Adrenal gland (tissue), 12 donors: ENCODE results near the gene UBTD2. TPM values are rescaled to one million over a fixed set of nuclear protein-coding genes. Genes with fewer than 3 reads are reported as not detected.
A peak's percentile ranks its signal among the peaks of the same experiment; 100 is the strongest.

Source experiments
- DNase-seq, 7 donors: peaks; one replicate each; pipeline ENCODE4 v3.0.0-alpha.2; 2019 to 2020
- H3K27ac ChIP-seq, 5 donors: fragments of 200-600 bp; sonication (generic) in 4 of 5; 1 replicate in 3 of 5; 2 replicates in 2 of 5; pipeline versions ENCODE4 v1.5.1 to v1.8.0; 2016 to 2020; ENCODE audit warnings: mild to moderate bottlenecking in 1 of 5
- H3K27me3 ChIP-seq: fragments of 200-600 bp; 2 replicates; pipeline ENCODE4 v1.8.0; 2021
- H3K36me3 ChIP-seq, 2 donors: fragments of 200-600 bp; replicated peaks in 1 of 2; 1 replicate in 1 of 2; 2 replicates in 1 of 2; pipeline versions ENCODE4 v1.5.1 to v1.8.0; 2018 to 2022
- H3K4me1 ChIP-seq, 2 donors: fragments of 200-600 bp; replicated peaks in 1 of 2; 1 replicate in 1 of 2; 2 replicates in 1 of 2; pipeline versions ENCODE4 v1.5.1 to v1.8.0; 2018 to 2021
- H3K4me3 ChIP-seq, 4 donors: fragments of 200-600 bp; sonication (generic) in 3 of 4; one replicate each; pipeline ENCODE4 v1.5.1; 2016 to 2018
- H3K9me3 ChIP-seq, 3 donors: fragments of 200-600 bp; sonication (generic) in 1 of 3; replicated peaks in 1 of 3; 1 replicate in 2 of 3; 2 replicates in 1 of 3; pipeline versions ENCODE4 v1.5.1 to v1.8.0; 2016 to 2021
- POLR2A ChIP-seq, 2 donors: fragments of 450-650 bp; IDR thresholded peaks; one replicate each; pipeline ENCODE4 v1.6.1; 2017; ENCODE audit warnings: antibody characterized with exemption in 2 of 2, mild to moderate bottlenecking in 2 of 2, moderate library complexity in 1 of 2
- WGBS, 4 donors: extraction: QIAGEN DNeasy Blood & Tissue Kit in 2 of 4; methylation state at CpG; one replicate each; pipeline versions ENCODE4 v1.1.5 to v1.1.7; 2013 to 2017; 5-methylcytosine and 5-hydroxymethylcytosine counted together
- intact Hi-C, 2 donors: fragments of 100-400 bp; cut with DNase I; formaldehyde crosslinking; loops; one replicate each; pipeline versions ENCODE4 v1.14.1 to v1.15.0; 2022 to 2023
- polyA plus RNA-seq, 3 donors: library from polyadenylated mRNA; stranded (reverse); fragments of 200-250 nt in 2 of 3; fragments of 350-450 nt in 1 of 3; fragmentation: Illumina TruSeq in 1 of 3; extraction: RNeasy Lipid Tissue Mini Kit (QIAGEN cat#74804) in 1 of 3; gene quantifications; one replicate each; pipeline ENCODE4 v1.2.3, GENCODE V29; 2013 to 2014
- total RNA-seq, 9 donors: library from RNA; depleted of rRNA in 4 of 9; stranded (reverse); fragments of >200 nt in 4 of 9; fragments of 120-200 nt in 1 of 9; fragmentation: NEBNext Ultra II Directional in 1 of 9; extraction: Animal tissue kit (Norgen Biotek cat#: 25700) in 1 of 9; gene quantifications; one replicate each; pipeline versions ENCODE4 v1.1.0 to v1.2.4, GENCODE V29; 2013 to 2023
- TF ChIP-seq, protein P1 (sequence below), 6 experiments: fragments of 450-650 bp in 4 of 6; fragments of 200-600 bp in 2 of 6; sonication (generic) in 1 of 6; IDR thresholded peaks; 1 replicate in 5 of 6; 2 replicates in 1 of 6; pipeline versions ENCODE4 v1.5.1 to v1.8.0; 2016 to 2021; ENCODE audit warnings: antibody characterized with exemption in 6 of 6, mild to moderate bottlenecking in 2 of 6, moderate library complexity in 1 of 6
- donor health status: healthy with polysubstance abuse.
- donor health status: Bipolar disorder and iron deficiency.
- donor health status: DM: yes; HTN: yes; CAD: no.
- donor health status: DM: no; HTN: no; CAD: no.
- donor health status: DM: no; HTN: no; CAD: no.
- donor health status: DM: yes; HTN: yes; CAD: no.

The UBTD2 gene
- total and polyA plus RNA-seq, 12 donors = 8.2 to 24.7 (median 17.2) TPM

- H3K4me1 ChIP-seq = no peaks in the 10 kb centered on the region
- no peaks in the 10 kb centered on the region for H3K27me3 ChIP-seq
- H3K27ac ChIP-seq = no peak overlapping the region
- H3K9me3 ChIP-seq = no peaks in the 10 kb centered on the region
- 77 to 88% (median 83%) methylated on average over 9 of the region's 9 CpGs for WGBS, 4 donors
- TF ChIP-seq, protein P1, sequence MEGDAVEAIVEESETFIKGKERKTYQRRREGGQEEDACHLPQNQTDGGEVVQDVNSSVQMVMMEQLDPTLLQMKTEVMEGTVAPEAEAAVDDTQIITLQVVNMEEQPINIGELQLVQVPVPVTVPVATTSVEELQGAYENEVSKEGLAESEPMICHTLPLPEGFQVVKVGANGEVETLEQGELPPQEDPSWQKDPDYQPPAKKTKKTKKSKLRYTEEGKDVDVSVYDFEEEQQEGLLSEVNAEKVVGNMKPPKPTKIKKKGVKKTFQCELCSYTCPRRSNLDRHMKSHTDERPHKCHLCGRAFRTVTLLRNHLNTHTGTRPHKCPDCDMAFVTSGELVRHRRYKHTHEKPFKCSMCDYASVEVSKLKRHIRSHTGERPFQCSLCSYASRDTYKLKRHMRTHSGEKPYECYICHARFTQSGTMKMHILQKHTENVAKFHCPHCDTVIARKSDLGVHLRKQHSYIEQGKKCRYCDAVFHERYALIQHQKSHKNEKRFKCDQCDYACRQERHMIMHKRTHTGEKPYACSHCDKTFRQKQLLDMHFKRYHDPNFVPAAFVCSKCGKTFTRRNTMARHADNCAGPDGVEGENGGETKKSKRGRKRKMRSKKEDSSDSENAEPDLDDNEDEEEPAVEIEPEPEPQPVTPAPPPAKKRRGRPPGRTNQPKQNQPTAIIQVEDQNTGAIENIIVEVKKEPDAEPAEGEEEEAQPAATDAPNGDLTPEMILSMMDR (IDR thresholded peaks at IDR 0.05) = no peak
- TF ChIP-seq POLR2A (IDR thresholded peaks at IDR 0.05) = no peak
- DNase-seq = peak in 1 of 7 donors; percentile 44
- no peak overlapping the region for H3K4me3 ChIP-seq
- no peaks in the 10 kb centered on the region for H3K36me3 ChIP-seq
- intact Hi-C loops = no loop called here
Measured at GRCh38 chr5:172322028-172322965, 38.7 kb upstream of the UBTD2 start.

DNA sequence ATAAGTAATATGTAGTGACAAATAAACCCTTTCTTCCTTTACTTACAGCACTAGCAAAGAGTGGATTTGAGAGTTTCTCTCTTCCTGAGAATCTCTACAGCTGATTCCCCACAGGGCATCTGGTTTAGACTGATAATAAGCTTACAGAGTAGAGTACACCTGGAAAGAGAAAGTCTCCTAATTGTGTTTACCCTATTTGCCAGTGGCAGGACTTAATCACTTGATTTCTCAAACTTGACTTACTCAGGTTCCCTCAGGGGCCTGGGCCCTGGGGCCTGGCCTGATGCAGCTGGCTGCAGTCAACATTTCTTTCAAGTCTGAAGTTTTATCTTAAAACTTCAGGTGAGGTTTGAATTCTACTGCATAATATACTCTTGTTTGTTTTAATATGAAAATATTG, 38.0 kb upstream of the UBTD2 start:
- no peaks in the 10 kb centered on the region for H3K9me3 ChIP-seq
- H3K36me3 ChIP-seq = no peaks in the 10 kb centered on the region
- TF ChIP-seq, protein P1 (IDR thresholded peaks at IDR 0.05) = no peak
- no peak for TF ChIP-seq POLR2A (IDR thresholded peaks at IDR 0.05)
- no peaks in the 10 kb centered on the region for H3K27me3 ChIP-seq
- no peak overlapping the region for H3K27ac ChIP-seq
- H3K4me3 ChIP-seq = no peak overlapping the region
- intact Hi-C loops = no loop called here
- DNase-seq = peak in 1 of 7 donors; percentile 10
- H3K4me1 ChIP-seq = no peaks in the 10 kb centered on the region

- whole genome bisulfite sequencing, 4 donors = 80 to 97% (median 94%) methylated on average over 4 of the region's 4 CpGs
- no peak overlapping the region for H3K4me3 ChIP-seq
- H3K4me1 ChIP-seq = peaks cover 0 to 8% of the 10 kb centered on the region in 2 donors
- intact Hi-C loops = no loop called here
- no peaks in the 10 kb centered on the region for H3K36me3 ChIP-seq
- H3K9me3 ChIP-seq = no peaks in the 10 kb centered on the region
- DNase-seq = peak in 1 of 7 donors; percentile 10
- H3K27me3 ChIP-seq = no peaks in the 10 kb centered on the region
- TF ChIP-seq, protein P1 (IDR thresholded peaks at IDR 0.05) = no peak
- TF ChIP-seq POLR2A (IDR thresholded peaks at IDR 0.05) = no peak
- no peak overlapping the region for H3K27ac ChIP-seq
Measured at GRCh38 chr5:172319708-172320441, 36.3 kb upstream of the UBTD2 start.
